ENCODE measurements around the gene CD4.
A peak's percentile ranks its signal among the peaks of the same experiment; 100 is the strongest.
"Not testable (repeated sequence)": the region's sequence is repeated elsewhere in the genome, so short reads cannot be mapped to it uniquely, and the experiment has no call there.

The CD4 gene

GRCh38 chr12:6860942-6861341 is 71.6 kb downstream of the CD4 start:
- Histone ChIP-seq H3K4me1 (ENCODE audit: control insufficient read depth in 5 of 5, insufficient read depth in 5 of 5, low read length in 5 of 5) (peaks cover 0 to under 1% (median 0%) of the 10 kb centered on the region in 5 donors), H3K27ac (ENCODE audit: low read depth, low read length) (no peak overlapping the region), H3K36me3 (ENCODE audit: control insufficient read depth in 5 of 5, insufficient read depth in 5 of 5, low read length in 5 of 5) (peaks cover 5 to 97% (median 90%) of the 10 kb centered on the region in 5 donors), H3K9ac (ENCODE audit: low read length in 5 of 5) (no peak overlapping the region), H3K4me3 (ENCODE audit: low read depth in 1 of 5, low read length in 5 of 5) (no peak overlapping the region), H3K27me3 (ENCODE audit: control insufficient read depth in 5 of 5, insufficient read depth in 4 of 5, low read length in 5 of 5) (no peaks in the 10 kb centered on the region), H3K9me3 (ENCODE audit: control insufficient read depth in 5 of 5, low read length in 5 of 5) (no peaks in the 10 kb centered on the region)

DNA sequence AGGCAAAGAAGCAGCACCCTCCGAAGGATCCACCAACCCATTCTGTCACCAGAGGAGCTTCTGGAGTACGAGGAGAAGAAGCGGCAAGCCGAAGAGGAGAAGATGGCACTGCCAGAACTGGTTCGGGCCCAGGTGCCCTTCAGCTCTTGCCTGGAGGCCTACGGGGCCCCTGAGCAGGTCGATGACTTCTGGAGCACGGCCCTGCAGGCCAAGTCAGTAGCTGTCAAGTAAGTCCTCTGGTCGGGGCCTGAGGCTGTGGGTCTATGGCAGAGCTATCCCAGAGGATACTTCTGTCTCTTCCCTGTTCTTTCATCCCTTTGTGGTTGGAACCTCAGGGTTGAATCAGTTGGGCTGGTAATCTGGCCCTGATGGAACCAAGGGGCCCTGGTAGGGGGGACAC is 72.1 kb downstream of the CD4 start:
- no peak overlapping the region for H3K4me3 ChIP-seq (ENCODE audit: low read depth in 1 of 5, low read length in 5 of 5)
- H3K9me3 ChIP-seq (ENCODE audit: control insufficient read depth in 5 of 5, low read length in 5 of 5): no peaks in the 10 kb centered on the region
- no peak overlapping the region for H3K27ac ChIP-seq (ENCODE audit: low read depth, low read length)
- H3K9ac ChIP-seq (ENCODE audit: low read length in 5 of 5): no peak overlapping the region
- no peaks in the 10 kb centered on the region for H3K27me3 ChIP-seq (ENCODE audit: control insufficient read depth in 5 of 5, insufficient read depth in 4 of 5, low read length in 5 of 5)
- H3K4me1 ChIP-seq (ENCODE audit: control insufficient read depth in 5 of 5, insufficient read depth in 5 of 5, low read length in 5 of 5): peaks cover 0 to 5% (median 2%) of the 10 kb centered on the region in 5 donors
- peaks cover 5 to 94% (median 86%) of the 10 kb centered on the region in 5 donors for H3K36me3 ChIP-seq (ENCODE audit: control insufficient read depth in 5 of 5, insufficient read depth in 5 of 5, low read length in 5 of 5)

GRCh38 chr12:6863033-6863432 is 73.7 kb downstream of the CD4 start:
- Histone ChIP-seq H3K9me3 (ENCODE audit: control insufficient read depth in 5 of 5, low read length in 5 of 5) (no peaks in the 10 kb centered on the region), H3K27ac (ENCODE audit: low read depth, low read length) (no peak overlapping the region), H3K9ac (ENCODE audit: low read length in 5 of 5) (no peak overlapping the region), H3K4me1 (ENCODE audit: control insufficient read depth in 5 of 5, insufficient read depth in 5 of 5, low read length in 5 of 5) (peaks cover 5 to 14% (median 12%) of the 10 kb centered on the region in 5 donors), H3K36me3 (ENCODE audit: control insufficient read depth in 5 of 5, insufficient read depth in 5 of 5, low read length in 5 of 5) (peaks cover 1 to 78% (median 69%) of the 10 kb centered on the region in 5 donors), H3K4me3 (ENCODE audit: low read depth in 1 of 5, low read length in 5 of 5) (no peak overlapping the region), H3K27me3 (ENCODE audit: control insufficient read depth in 5 of 5, insufficient read depth in 4 of 5, low read length in 5 of 5) (no peaks in the 10 kb centered on the region)

- H3K27me3 ChIP-seq (ENCODE audit: control insufficient read depth in 5 of 5, insufficient read depth in 4 of 5, low read length in 5 of 5): no peaks in the 10 kb centered on the region
- H3K4me3 ChIP-seq (ENCODE audit: low read depth in 1 of 5, low read length in 5 of 5): no peak overlapping the region
- H3K4me1 ChIP-seq (ENCODE audit: control insufficient read depth in 5 of 5, insufficient read depth in 5 of 5, low read length in 5 of 5): peaks cover 5 to 21% (median 19%) of the 10 kb centered on the region in 5 donors
- no peak overlapping the region for H3K27ac ChIP-seq (ENCODE audit: low read depth, low read length)
- H3K9ac ChIP-seq (ENCODE audit: low read length in 5 of 5): no peak overlapping the region
- H3K9me3 ChIP-seq (ENCODE audit: control insufficient read depth in 5 of 5, low read length in 5 of 5): no peaks in the 10 kb centered on the region
- peaks cover 0 to 70% (median 62%) of the 10 kb centered on the region in 5 donors for H3K36me3 ChIP-seq (ENCODE audit: control insufficient read depth in 5 of 5, insufficient read depth in 5 of 5, low read length in 5 of 5)
Measured at GRCh38 chr12:6863586-6864321, 74.4 kb downstream of the CD4 start.

- H3K27me3 ChIP-seq (ENCODE audit: control insufficient read depth in 5 of 5, insufficient read depth in 4 of 5, low read length in 5 of 5); H3K9me3 ChIP-seq (ENCODE audit: control insufficient read depth in 5 of 5, low read length in 5 of 5); H3K9ac ChIP-seq (ENCODE audit: low read length in 5 of 5); H3K27ac ChIP-seq (ENCODE audit: low read depth, low read length); H3K4me3 ChIP-seq (ENCODE audit: low read depth in 1 of 5, low read length in 5 of 5): not testable (repeated sequence)
- Histone ChIP-seq H3K4me1 (ENCODE audit: control insufficient read depth in 5 of 5, insufficient read depth in 5 of 5, low read length in 5 of 5) (peaks cover 5 to 35% (median 27%) of the 10 kb centered on the region in 5 donors), H3K36me3 (ENCODE audit: control insufficient read depth in 5 of 5, insufficient read depth in 5 of 5, low read length in 5 of 5) (peaks cover 0 to 66% (median 58%) of the 10 kb centered on the region in 5 donors)
Measured at GRCh38 chr12:6865307-6865706, 76.0 kb downstream of the CD4 start.

DNA sequence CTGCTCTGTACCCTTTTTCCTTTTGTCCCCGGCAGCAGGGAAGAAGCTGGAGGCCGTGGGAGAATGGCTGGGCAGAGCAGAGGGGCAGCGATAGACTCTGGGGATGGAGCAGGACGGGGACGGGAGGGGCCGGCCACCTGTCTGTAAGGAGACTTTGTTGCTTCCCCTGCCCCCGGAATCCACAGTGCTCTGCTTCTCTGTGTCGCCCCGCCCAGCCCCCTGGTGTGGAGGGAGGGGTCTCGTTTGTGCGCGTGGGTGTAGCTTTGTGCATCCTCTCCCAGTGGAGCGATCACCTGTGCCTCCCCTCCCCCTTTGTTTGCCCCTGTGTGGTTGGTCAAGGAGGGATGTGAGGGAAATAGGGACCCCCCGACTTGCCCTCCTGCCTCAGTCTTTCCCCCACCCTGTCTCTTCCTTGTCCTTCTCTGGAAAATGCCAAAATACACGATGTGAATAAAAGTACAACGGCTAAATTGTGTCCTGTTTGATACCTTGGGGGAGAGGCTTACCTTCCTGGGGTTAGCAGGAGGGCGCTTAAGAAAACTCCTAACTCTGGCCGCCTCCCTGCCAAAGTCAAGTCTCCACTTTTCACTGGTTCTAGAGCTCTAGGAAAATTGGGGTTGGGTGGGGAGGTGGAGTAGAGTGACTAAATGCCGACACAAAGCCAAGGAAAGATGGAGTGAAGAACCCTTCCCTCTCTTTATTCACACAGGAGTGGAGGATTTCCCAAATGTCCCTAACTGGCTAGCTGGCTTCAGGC is 77.0 kb downstream of the CD4 start:
- peak overlapping the region in 4 of 5 donors; percentile 74 to 89 (median 82) for H3K4me3 ChIP-seq (ENCODE audit: low read depth in 1 of 5, low read length in 5 of 5)
- peak overlapping the region; percentile 56 to 83 (median 75) for H3K9ac ChIP-seq (ENCODE audit: low read length in 5 of 5)
- no peaks in the 10 kb centered on the region for H3K27me3 ChIP-seq (ENCODE audit: control insufficient read depth in 5 of 5, insufficient read depth in 4 of 5, low read length in 5 of 5)
- H3K4me1 ChIP-seq (ENCODE audit: control insufficient read depth in 5 of 5, insufficient read depth in 5 of 5, low read length in 5 of 5): peaks cover 5 to 40% (median 30%) of the 10 kb centered on the region in 5 donors
- H3K36me3 ChIP-seq (ENCODE audit: control insufficient read depth in 5 of 5, insufficient read depth in 5 of 5, low read length in 5 of 5): peaks cover 0 to 66% (median 57%) of the 10 kb centered on the region in 5 donors
- H3K27ac ChIP-seq (ENCODE audit: low read depth, low read length): peak overlapping the region; percentile 94
- H3K9me3 ChIP-seq (ENCODE audit: control insufficient read depth in 5 of 5, low read length in 5 of 5): no peaks in the 10 kb centered on the region

DNA sequence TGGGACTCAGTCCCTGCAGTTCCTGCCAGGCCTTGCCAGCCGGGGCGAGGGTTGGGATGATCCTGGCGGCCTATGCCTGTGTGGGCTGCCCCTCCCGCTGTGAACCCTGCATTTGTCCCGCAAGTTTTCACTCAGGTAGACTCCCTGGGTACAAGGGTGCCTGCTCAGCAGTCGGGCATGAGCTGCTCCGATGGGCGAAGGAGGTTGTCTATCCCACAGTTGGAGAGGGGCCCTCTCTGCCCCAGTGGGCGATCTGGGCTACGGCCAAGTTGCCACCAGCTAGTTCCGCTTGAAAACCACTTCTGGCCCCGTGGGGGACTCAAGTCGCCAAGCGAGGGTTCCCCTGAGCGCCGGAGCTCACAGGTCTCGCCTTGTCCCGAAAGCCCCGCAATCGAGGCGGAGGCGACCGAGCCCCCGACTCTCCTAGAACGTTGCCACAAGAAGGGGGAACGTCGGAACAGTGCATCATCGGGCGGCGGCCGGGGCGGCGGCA is 77.6 kb downstream of the CD4 start:
- Histone ChIP-seq H3K36me3 (ENCODE audit: control insufficient read depth in 5 of 5, insufficient read depth in 5 of 5, low read length in 5 of 5) (peaks cover 0 to 63% (median 55%) of the 10 kb centered on the region in 5 donors), H3K27ac (ENCODE audit: low read depth, low read length) (peak overlapping the region; percentile 94), H3K9ac (ENCODE audit: low read length in 5 of 5) (peak overlapping the region; percentile 56 to 83 (median 75)), H3K27me3 (ENCODE audit: control insufficient read depth in 5 of 5, insufficient read depth in 4 of 5, low read length in 5 of 5) (no peaks in the 10 kb centered on the region), H3K4me3 (ENCODE audit: low read depth in 1 of 5, low read length in 5 of 5) (peak overlapping the region; percentile 74 to 89 (median 82)), H3K9me3 (ENCODE audit: control insufficient read depth in 5 of 5, low read length in 5 of 5) (no peaks in the 10 kb centered on the region), H3K4me1 (ENCODE audit: control insufficient read depth in 5 of 5, insufficient read depth in 5 of 5, low read length in 5 of 5) (peaks cover 9 to 46% (median 36%) of the 10 kb centered on the region in 5 donors)

DNA sequence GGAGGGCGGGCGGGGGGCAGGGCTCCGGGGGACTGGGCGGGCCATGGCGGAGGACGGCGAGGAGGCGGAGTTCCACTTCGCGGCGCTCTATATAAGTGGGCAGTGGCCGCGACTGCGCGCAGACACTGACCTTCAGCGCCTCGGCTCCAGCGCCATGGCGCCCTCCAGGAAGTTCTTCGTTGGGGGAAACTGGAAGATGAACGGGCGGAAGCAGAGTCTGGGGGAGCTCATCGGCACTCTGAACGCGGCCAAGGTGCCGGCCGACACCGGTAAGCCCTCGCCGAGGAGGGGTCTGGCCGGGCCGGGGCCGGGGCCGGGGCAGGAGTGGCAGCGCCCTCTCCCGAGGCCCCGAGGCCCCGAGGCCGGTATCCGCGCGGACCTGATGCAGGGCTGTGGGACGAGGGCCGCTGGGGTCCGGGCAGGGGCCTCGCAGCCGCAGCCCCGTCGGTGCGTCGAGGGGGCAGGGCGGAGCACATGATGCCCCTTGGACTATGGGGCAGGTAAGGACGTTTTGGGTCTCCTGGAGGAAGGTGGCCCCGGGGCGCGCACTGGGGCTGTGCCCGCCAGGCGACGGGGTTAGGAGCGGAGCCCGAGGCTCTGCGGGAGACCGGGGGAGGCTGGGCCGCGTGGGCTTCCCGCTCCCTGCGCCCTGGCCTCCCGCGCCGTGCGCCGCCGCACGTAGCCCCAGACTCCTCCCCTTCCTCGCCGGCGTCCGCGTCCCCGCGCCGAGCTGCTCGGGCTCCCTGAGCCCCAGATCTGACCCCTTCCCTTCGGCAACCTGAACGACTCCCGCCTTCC is 78.3 kb downstream of the CD4 start, which contains the start of gene TPI1:
Gene TPI1 (plus strand): TSS at position 119 of the 798 bp plus-strand sequence. CDS start 36 bp downstream, at position 155.
- peaks cover 0 to 58% (median 51%) of the 10 kb centered on the region in 5 donors for H3K36me3 ChIP-seq (ENCODE audit: control insufficient read depth in 5 of 5, insufficient read depth in 5 of 5, low read length in 5 of 5)

GRCh38 chr12:6868211-6869048 is 79.1 kb downstream of the CD4 start:
- Histone ChIP-seq H3K9me3 (ENCODE audit: control insufficient read depth in 5 of 5, low read length in 5 of 5) (no peaks in the 10 kb centered on the region), H3K4me1 (ENCODE audit: control insufficient read depth in 5 of 5, insufficient read depth in 5 of 5, low read length in 5 of 5) (peaks cover 10 to 58% (median 46%) of the 10 kb centered on the region in 5 donors), H3K9ac (ENCODE audit: low read length in 5 of 5) (peak overlapping the region in 4 of 5 donors; percentile 66 to 84 (median 82)), H3K36me3 (ENCODE audit: control insufficient read depth in 5 of 5, insufficient read depth in 5 of 5, low read length in 5 of 5) (peaks cover 0 to 50% (median 42%) of the 10 kb centered on the region in 5 donors), H3K27me3 (ENCODE audit: control insufficient read depth in 5 of 5, insufficient read depth in 4 of 5, low read length in 5 of 5) (no peaks in the 10 kb centered on the region), H3K27ac (ENCODE audit: low read depth, low read length) (peak overlapping the region; percentile 94), H3K4me3 (ENCODE audit: low read depth in 1 of 5, low read length in 5 of 5) (peak overlapping the region; percentile 79 to 89 (median 84))

More for the DNA sequence above, 78.3 kb downstream of the CD4 start, which contains the start of gene TPI1:
- Histone ChIP-seq H3K27me3 (ENCODE audit: control insufficient read depth in 5 of 5, insufficient read depth in 4 of 5, low read length in 5 of 5) (no peaks in the 10 kb centered on the region), H3K9ac (ENCODE audit: low read length in 5 of 5) (peak within 1 kb of the TSS; percentile 56 to 84 (median 82)), H3K4me3 (ENCODE audit: low read depth in 1 of 5, low read length in 5 of 5) (peak within 1 kb of the TSS; percentile 82 to 89 (median 84)), H3K27ac (ENCODE audit: low read depth, low read length) (peak within 1 kb of the TSS; percentile 94), H3K4me1 (ENCODE audit: control insufficient read depth in 5 of 5, insufficient read depth in 5 of 5, low read length in 5 of 5) (peaks cover 10 to 52% (median 43%) of the 10 kb centered on the region in 5 donors), H3K9me3 (ENCODE audit: control insufficient read depth in 5 of 5, low read length in 5 of 5) (no peaks in the 10 kb centered on the region)
